ENCODE measurements around the gene ADA.

- TF ChIP-seq CTCF (IDR thresholded peaks at IDR 0.05; ENCODE audit: low read length) (no peak), EZH2phosphoT487 (IDR thresholded peaks at IDR 0.05; ENCODE audit: low read length) (no peak)
Observed at GRCh38 chr20:44621939-44622338, 29.6 kb downstream of the ADA start.
